HG03460 (cell line): ENCODE measurements around the gene DNAI2.
"Not testable (repeated sequence)": the region's sequence is repeated elsewhere in the genome, so short reads cannot be mapped to it uniquely, and the experiment has no call there.

Source experiments
- ATAC-seq: cut with Tn5 transposase; IDR thresholded peaks from one replicate; pipeline ENCODE4 v1.9.1; 2021; ENCODE audit not compliant: unreplicated experiment

Gene DNAI2

DNA sequence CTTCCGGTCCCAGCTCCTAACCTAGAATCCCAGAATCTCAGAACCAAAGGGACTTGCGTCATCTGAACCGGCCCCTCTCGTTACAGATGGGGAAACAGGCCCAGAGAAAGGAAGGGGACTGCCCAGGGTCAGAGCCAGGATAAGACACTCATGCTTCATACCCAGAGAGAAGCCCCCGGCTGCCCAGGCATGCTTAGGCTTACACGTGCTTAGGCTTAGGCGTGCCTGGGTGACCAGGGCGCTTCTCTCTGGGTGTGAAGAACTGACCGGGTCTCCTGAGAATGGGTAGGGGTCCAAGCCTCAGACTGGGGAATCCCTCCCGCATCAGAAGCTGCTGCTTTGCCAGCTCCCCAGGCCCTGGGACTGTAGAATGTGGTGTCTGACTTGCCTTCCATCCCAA lies 29.9 kb upstream of the DNAI2 start:
- no peak for ATAC-seq

DNA sequence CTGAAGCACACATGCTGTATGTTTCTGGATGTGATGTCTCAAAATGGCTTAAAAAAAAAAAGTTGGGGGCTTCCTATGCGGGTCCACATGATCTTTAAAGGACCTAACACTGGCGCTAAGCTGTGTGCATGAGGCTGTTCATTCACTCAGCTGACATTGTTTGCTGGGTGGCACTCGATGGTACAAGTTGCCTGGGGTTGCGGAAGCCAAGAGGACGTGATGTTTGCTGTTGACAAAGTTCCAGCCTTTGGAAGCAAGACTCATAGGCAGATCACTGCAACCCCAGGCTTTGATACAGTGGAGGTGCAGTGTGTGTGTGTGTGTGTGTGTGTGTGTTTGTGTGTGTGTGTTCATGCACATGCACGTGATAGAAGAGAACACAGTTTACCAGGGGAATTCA lies 29.5 kb upstream of the DNAI2 start:
- ATAC-seq = no peak

DNA sequence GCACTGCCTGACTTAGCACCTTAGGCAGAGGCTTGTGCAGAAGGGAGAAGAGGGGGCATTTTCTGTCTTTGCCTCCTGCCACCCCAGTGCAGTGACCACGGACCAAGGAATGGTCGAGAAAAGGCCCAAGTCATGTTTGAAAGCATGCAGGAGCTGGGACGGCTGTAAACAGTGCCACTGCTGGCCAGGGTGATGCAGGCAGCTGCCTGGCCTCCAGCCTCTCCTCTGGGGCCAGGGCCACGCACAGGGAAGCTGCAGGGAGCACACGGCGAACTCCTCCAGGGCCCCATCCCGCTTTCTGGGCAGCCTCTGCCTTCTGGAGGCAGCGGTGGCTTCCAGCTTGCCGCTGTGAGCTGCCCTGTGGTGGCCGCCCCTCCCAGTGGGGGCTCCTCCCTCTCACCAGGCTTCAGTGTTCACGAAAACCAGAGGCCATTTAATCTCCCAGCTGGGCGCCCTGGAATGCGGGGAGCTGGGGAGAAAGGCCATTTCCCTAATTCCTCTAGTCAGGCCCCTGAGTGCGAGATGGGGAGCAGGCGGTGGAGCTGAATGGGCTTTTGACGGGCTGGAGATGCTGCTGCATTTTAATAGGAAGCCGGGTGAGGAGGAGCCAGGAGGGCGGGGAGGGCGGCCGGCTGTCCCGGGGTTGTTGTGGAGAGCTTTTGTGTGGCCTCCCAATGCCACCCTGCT lies 28.7 kb upstream of the DNAI2 start:
- ATAC-seq = no peak

DNA sequence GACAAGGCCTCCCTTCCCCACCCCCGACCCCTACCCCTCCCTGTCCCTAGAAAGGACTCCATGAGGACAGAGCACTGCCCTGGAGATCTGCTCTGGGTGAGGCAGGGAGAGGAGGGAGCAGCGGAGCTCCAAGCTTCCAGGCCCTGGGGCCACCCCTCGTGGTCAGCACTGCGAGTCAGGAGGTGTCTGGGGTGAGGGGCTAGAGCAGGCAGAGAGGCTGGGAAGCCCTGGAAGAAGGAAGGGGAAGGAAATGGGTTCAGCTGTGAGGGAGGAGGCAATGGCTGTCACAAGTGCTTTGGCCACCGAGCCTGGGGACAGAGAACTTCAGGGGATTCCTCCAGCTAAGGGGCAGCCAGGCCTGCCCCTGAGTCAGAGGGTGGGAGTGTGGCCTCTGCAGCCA lies 28.2 kb upstream of the DNAI2 start:
- no peak for ATAC-seq

DNA sequence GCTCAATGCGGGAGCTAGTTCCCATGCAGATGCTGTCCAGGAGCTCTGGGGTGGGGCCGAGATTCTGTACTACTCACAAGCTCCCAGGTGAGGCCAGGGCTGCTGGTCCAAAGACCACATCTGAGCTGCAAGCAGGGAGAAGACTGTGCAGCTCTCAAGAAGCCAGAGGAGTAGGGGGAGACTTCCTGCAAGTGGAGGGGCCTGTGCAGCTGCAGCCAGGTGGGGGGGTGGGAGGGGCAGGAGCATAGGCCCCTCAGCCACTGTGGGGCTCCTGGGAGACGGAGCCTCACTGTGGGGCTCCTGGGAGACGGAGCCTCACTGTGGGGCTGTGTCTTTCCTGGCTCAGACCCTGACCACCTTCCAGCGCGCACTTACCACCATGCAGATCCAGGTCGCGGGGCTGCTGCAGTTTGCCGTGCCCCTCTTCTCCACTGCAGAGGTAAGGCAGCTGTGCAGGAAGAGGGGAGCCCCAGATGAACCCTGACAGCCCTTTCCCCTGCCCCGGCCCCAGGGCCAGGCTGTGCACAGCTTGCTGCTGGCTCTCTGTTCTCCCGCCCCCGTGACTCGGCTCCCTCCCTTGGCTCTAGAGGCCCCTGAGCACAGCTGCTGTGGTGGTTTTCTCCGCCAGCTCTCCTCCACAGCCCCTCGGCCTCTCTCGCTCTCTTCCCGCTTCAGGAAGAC lies 24.3 kb upstream of the DNAI2 start:
- ATAC-seq = no peak

DNA sequence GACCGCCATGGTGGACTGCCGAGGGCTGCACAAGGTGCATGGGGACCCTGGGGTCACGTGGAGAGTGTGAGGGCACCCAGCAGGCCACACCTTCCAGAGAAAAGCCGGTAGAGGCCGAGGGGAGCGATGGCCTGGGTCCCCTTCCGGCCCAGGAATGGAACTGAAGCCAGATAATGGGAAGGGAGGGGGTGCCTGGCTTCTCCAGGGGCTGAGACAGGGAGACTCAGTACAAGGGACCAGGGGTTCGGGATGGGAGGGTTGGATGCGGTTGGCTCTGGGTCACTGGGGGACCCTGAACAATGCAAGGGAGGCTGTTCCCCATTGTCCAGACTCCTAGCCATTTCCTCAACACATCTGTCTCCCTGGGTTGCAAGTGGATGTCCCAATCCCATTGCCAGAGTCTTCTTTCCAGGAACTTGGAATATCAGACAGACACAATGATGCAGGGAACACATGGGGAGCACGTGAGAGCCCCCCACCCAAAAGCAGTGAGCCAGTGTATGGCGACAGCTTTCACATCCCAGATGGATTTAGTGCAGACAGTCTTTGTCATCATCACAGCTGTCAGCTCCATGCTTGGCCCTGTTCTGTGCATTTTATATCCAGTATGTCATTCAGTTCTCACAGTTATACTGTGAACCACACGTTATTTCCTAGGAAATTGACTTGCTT lies 23.6 kb upstream of the DNAI2 start:
- ATAC-seq = no peak

DNA sequence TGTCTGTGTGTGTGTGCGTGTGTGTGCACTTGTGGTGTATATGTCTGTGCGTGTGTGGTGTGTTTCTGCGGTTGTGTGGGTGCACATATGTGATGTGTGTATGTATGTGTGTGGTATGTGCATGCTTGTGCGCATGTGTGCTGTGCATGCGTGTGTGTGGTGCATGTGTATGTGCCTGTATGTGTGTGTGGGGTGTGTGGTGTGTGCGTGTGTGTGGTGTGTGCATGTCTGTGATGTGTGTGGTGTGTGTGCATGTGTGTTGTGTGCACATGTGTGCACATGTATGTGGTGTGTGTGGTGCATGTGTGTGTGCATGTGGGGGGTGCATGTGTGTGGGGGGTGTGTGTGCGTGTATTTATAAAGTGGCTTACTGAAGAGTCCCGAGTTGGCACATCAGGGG lies 23.0 kb upstream of the DNAI2 start:
- ATAC-seq = no peak

DNA sequence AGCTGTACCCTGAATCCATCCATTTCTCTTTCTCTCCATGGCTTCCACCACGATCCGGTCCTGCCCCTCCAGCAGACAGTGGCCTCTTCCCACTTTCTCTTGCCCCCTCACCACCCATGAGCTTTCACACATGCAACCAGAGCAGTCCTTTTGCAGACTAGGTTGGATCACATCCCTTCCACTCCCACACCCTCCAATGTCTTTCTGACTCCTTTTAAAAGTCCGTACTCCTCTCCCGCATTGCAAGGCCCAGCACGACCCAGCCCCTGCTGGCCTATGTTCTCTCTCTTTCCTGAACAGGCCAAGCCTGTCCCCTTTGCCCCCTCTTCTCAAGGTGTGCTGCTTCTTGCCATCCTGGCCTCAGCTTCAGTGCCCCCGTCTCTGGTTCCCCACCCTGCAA lies 22.5 kb upstream of the DNAI2 start:
- no peak for ATAC-seq

DNA sequence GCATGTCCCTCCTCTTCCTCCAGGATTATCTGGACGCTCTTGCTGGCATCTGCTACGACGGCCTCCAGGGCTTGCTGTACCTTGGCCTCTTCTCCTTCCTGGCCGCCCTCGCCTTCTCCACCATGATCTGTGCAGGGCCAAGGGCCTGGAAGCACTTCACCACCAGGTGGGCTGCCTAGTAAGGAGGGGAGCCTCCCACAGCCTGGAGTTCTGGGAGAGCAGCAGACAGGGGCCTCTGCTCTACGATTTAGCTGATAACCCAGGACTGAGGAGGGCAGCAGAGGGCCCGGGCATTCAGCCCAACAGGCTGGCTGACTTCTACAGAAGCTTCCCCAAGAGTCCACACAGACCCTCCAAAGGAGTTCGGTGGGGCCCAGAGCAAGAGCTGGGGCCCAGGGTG lies 21.8 kb upstream of the DNAI2 start:
- ATAC-seq = no peak

DNA sequence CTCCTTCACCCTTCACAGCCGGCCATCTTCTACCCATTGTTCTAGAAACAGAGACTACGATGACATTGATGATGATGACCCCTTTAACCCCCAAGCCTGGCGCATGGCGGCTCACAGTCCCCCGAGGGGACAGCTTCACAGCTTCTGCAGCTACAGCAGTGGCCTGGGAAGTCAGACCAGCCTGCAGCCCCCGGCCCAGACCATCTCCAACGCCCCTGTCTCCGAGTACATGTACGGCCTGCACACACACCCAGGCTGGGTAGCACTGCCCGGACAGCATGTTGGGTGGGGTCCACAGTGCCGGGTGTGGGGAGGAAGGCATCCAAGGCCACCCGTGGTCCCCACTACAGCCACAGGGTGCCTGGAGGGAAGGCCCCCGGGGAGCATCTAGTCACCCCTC lies 21.0 kb upstream of the DNAI2 start:
- no peak for ATAC-seq

DNA sequence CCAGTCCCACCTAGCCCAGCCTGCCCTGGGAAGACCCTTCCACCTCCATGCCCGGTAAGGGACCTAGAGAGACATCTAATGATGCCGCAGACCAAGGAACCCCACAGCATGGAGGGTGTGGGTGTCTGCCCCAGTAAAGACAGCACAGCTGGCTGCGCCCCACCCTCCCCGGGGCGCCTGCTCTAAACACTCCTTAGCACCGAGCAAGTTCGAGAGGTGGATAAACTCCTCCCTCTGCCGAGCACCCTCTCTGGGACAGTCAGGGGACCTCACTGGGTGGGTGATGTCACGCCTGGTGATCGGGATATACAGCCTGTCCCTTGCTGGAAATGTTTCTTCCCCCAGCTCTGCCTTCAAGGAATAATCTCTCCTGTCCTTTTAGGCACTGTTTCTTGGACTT lies 16.7 kb upstream of the DNAI2 start:
- ATAC-seq = no peak

DNA sequence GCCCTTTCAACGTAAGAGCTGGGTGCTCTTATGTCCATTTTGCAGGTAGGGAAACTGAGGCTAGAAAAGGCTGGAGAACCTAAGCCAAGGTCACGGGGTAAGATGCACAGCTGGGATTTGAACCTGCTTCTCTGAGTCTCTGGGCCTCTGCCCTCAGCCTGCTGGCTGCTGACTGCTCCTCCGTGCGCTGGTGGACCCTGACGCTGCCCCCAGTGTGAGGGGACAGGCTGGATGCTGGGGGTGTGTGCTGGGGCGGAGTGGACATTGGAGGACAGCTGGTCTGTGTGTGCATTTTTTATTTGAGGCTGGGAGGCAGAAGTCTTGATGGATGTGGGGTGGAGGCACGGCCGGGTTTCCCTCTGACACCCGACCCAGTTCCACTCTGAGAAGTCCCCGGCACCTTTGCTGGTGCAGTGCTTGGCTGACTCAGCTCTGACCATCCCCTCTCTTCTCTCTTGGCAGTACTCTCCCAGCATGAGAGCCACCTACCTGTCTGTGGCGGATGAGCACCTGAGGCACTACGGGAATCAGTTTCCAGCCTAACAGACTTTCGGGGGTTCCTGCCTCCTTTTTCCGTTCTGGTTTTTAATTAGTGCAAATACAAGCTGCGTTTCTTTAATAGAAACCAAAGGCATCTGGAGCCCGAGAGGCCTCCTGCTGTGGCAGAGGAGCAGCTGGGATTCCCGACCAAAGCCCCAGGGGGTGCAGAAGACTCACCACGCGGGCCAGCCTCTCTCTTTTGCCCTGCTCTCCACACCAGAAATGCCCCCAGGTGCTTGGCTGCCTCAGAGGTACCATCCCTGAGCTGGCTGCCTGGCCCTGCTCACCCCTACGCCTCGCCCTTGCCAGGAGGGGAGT lies 14.1 kb upstream of the DNAI2 start:
- ATAC-seq = no peak

DNA sequence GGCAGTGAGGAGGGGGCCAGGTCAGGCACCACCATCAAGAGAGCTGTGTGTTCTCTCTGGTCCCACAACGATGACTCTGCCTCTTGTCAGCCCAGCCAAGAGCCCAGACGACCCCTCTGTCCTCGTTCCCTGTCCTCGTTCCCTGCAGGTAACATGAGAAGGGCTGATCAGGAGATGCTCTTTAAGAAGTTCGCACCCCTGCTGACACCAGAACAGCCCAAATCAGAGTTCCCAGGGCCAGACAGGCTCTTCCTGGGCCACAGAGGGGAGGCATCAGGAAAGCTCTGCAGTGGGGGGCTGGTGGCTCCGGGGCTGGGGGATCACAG lies 13.5 kb upstream of the DNAI2 start:
- no peak for ATAC-seq

DNA sequence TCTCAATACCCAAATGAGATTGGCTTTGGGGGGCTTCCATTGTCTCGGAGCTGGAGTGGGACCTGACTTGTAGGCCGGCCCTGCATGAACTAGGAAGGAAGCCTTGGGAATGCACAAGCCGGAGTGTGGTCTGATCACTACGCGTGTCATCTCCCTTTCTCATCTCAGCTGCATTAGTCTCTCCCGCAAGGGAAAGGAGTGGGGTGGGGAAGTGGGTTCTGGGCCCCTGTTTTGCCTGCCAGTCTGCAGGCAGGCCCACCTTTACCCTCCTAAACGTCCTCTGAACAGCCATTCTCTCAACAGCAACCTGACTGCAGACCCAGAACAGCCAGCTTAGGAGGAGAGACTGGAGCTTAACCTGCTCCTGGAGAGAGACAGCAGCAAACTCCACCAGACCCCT lies 11.4 kb upstream of the DNAI2 start:
- no peak for ATAC-seq

DNA sequence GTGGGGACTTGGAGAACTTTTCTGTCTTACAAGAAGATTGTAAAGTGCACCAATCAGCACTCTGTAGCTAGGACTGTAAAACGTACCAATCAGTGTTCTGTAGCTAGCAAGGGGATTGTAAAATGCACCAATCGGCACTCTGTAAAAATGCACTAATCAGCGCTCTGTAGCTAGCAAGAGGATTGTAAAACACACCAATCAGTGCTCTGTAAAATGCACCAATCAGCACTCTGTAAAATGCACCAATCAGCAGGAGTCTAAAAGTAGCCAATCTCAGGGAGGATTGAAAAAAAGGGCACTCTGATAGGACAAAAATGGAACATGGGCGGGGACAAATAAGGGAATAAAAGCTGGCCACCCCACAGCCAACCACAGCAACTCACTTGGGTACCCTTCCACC lies 7.0 kb upstream of the DNAI2 start:
- ATAC-seq = not testable (repeated sequence)

DNA sequence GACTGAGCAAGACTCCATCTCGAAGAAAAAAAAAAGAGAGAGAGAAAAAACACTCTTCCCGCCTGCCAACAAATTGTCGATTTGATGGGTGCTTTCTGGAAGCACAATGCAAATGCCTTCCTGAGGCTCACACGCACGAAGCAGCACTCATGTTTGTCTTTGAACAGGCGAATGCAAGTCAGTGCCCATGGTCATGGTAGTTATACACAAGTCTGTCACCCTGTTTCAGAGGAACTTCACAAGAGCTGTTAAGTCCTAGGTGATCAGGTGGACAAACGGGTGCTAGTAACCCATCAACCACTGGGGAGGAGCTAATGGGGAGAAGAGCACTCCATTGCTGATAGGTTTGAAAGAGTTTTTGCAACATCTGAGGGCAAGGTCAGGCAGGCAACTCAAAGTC lies 6.5 kb upstream of the DNAI2 start:
- no peak for ATAC-seq

DNA sequence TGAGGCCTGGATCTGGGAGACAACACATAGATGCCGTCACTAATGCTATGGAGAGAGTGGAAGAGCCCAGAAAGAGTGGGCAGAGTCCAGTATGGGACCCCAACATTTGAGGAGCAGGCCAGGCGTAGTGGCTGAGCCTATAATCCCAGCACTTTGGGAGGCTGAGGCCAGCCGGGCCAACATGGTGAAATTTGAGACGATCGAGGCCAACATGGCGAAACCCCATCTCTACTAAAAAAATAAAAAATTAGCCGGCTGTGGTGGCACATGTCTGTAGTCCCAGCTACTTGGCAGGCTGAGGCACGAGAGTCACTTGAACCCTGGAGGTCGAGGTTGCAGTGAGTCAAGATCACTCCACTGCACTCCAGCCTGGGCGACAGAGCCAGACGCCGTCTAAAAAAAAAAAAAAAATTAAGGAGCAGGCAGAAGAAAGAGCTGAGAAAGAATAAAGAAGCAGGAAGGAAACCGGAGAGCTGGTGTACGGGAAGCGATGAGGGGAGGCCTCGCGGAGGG lies 6.0 kb upstream of the DNAI2 start:
- ATAC-seq = no peak

DNA sequence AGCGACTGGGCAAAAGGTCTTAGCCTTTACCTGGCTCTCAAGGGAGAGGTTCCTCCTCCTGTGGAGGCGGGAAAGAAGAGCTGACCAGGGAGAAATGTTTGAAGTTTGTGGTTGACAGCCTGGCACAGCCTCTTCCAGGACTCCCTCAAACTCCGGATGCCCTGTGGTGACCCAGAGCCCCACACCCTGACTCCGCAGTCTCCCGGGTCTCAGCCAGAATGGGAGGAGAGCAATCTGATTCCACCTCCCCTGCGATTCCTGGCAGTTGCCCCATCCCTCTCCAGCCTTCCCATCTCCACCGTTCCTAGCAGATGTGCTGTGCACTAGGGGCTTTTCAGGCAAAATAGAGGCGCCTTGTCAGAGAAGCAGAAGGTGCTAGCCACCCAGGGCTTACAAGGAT lies 5.5 kb upstream of the DNAI2 start:
- no peak for ATAC-seq

DNA sequence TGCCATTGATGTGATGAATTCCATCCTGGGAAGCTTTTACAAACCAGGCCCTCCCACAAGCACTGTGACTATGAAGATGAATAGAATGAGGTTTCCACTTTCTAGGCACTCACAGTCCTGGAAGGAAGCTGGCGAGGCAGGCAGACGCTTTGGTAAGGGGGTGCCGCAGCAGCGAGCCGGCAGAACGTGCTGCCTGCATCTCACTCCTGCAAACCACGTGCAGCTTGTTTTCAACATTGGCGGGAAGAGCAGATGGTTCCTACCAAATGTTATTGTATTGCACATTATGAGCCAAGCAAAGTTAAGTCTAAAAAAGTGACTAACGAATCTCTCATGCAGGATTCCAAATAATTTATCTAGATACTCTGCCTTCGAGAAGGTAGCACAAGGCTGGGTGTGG lies 3.7 kb upstream of the DNAI2 start:
- no peak for ATAC-seq

DNA sequence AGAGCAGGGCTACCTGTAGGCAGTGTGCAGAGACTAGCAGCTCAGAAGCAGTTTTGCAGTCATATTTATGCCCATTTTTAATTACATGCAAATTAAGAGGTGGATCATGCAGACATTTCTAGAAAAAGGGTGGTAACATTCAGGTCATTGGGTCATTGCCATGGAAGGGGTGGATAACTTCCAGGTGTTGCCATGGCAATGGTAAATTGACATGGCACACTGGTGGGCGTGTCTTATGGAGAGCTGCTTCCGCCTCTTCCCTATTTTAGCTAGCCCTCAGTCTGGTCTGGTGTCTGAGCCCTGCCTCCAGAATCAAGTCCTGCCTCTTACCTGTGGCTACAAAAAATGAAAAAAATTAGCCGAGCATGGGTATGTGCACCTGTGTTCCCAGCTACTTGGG lies 2.8 kb upstream of the DNAI2 start:
- ATAC-seq = no peak

DNA sequence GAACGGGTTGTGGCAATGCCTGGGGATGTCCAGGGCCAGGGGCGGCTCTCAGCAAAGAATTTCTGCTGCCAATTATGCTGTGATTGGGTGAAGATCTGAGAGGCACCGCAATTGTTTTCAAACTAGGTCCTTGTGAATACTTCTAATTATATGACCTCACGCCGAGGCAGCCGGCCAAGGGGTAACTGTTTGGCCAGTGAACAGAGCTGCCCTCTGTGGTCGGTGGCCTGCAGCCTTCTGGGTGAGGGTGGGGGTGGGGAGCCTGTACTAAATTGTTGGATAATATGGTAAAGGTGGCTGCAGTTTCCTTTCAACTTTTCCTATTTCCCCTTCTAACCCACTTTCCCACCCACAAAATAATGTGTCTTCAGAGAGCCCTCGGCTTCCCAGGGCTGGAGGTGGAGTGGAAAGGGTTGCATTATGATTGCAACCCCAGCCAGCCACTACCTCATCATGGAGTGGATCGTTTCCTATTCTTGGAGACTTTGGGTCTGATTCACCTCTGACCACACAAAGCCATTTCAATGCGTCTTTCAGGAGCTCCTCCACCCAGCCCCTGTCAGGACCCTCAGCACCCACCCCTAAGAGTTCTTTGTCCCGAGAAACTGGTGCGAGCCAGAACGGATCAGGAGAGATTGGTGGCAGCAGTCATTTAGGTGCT lies 2.0 kb upstream of the DNAI2 start:
- no peak for ATAC-seq
